Measurements from ENCODE around the gene NUDCD2.
A peak's percentile ranks its signal among the peaks of the same experiment; 100 is the strongest.

NUDCD2 gene, protein sequence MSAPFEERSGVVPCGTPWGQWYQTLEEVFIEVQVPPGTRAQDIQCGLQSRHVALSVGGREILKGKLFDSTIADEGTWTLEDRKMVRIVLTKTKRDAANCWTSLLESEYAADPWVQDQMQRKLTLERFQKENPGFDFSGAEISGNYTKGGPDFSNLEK

DNA sequence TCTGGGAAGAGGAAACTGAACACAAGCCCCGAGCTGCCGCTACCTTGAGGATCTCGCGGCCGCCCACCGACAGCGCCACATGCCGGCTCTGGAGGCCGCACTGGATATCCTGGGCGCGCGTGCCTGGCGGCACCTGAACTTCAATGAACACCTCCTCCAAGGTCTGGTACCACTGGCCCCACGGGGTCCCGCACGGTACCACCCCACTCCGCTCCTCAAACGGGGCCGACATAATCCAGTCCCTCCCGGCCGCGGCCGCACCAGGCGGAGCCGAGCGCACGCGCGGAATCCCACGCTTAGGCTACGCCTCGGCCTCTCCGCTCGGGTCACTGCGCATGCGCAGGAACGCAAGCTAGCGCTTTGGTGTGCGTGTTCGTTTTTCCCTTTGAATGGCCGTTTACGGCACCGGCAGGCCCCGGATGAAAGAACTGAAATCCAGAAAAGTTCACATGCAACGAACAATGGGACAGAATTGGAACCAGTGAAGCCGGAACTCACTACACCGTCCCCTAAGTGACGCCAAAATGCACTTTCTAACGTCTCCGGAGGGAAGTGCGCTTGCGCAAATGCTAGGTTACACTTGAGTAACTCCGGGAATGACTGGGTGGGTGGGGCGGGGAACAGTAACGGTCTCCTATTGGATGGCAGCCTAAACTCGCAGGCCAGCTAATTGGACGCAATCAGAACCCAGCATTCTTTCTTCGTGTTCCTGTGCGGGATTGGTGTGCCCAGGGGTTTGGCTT is at the start of gene NUDCD2:
Gene NUDCD2 (minus strand): TSS at position 284 of the 743 bp plus-strand sequence. CDS start 52 bp downstream, at position 232.
- peak; percentile 99 for DNase-seq

DNA sequence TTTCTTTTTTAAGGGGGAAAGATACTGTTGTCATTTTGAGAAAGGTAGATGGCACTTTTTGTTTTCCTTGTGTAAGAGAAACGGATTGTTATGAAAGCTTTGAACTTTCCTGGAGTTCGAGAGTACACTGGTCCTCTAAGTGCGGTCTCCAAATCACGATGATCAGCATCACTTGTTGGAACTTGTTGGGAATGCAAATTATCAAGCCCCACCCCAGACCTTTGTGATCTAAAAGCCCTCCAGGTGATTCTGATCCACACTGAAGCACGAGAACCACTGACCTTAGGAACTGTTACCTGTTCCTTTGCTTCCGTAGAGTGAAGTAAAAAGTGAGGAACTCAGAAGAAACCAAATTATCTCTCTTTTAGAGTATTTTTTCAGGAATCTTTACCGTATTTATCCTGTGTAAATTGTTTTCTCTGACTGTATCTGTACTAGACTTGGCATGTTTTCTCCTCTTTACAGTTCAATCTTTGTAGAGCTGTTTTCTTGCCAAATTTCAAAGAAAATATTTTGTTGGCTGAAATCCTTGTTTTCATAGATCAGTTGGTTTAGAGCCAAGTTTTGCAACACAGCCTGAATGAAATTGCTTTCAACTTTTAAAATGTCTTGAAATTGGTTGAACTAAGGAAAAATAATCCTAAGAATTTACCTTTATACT is 49.5 kb upstream of the NUDCD2 start:
- DNase-seq = peak; percentile 56

DNA sequence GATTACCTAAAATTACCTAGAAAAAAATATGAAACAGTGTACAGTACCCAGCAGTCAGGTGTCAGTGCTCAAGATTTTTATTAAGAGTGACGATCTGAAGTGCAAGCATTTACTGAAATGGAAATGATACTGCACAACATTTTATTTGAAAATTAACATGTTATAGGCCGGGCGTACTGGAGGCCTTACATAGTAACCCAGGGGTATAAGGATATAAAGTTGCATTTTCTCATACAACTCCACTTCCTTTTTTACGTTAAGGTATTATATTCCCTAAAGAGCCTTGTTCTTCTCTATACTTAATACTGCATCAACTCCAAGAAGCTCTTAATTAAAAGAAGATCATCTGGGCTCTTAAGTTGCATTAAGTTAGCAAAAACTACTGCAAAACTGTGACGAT is 48.9 kb upstream of the NUDCD2 start:
- no peak for DNase-seq

DNA sequence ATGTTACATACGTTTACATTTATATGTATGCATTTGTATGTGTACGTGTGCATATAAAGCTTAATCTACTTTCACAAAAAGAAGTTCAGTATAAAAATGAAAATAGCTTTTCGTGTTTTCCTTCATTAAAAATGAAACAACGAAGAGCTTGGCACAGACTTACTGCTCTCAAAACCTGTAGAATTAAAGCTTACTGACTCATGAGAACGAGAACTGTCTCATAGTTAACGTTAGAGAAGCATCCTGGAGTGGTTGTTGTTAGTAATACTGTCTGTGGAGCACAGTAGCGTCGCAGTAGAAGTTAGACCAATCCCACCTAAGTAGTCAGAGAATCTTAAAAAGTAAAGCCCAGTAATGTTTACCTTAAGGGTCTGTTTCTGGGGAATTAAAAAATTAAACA is 46.8 kb upstream of the NUDCD2 start:
- peak; percentile 53 for DNase-seq

DNA sequence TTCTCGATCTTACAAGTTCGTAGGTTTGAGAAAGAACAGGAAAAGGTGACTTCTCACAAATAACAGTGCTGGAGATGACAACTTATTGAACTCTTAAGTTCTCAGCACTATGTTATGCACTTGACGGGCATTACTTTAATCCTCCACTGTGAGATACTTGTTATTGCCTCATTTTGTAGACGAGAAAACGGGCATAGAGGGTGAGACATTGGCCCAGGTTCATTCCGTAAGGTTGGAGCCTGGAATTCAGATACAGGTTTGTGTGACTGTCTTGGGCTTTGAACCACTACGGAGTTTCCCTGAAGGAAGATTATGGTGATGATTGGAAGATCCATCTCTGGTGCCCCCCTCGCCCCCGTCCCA is 46.2 kb upstream of the NUDCD2 start:
- DNase-seq = no peak

DNA sequence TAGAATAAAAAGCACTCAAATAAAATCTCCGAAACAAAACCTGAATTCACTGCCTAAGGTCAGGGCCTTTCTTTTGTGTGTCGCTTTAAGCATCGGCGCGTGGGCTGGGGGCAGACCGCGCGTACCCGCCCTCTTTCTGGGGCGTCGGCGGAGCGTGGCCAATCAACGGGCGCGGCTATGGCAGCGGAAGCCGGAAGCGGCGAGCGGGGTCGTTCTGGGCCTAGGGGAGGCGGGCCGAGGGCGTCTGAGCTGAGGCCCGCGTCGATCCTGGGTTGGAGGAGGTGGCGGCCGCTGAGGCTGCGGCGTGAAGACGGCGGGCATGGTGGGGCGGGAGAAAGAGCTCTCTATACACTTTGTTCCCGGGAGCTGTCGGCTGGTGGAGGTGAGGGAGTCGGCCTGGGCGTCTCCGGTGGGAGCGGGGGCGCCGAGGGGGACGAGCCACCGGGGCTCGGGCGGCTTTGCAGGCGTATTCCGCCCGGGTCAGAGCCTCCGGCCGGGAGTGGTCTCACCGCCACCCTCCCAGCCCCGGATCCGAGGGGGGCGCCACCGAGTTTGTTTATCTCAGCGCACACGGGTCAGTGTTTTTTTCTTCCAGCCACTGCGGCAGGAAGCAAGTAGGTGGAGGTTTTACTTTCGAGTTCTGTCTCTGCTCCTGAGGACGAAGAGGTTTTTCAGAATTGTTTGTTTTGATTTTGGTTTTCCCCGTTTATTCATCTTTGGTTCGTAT is 45.6 kb upstream of the NUDCD2 start, which contains the start of gene MAT2B:
Gene MAT2B (plus strand): TSS at position 252 of the 727 bp plus-strand sequence. CDS start 68 bp downstream, at position 320.
- peak; percentile 96 for DNase-seq

DNA sequence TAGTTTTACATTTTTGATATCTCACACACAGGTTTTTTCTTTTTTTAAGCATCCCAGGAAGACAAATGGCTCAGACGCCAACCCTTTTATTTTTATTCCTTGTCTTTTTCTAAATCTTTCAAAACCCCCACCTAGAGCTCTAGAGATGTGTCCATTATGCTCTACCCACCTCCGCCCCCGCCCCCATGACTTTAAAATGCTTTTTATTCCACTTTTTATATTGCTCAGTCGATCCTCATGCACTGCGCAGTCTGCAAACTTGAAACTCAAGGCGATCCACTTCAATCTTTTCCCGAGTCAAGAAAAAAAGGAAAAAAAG is 45.1 kb upstream of the NUDCD2 start:
- DNase-seq = peak; percentile 3

DNA sequence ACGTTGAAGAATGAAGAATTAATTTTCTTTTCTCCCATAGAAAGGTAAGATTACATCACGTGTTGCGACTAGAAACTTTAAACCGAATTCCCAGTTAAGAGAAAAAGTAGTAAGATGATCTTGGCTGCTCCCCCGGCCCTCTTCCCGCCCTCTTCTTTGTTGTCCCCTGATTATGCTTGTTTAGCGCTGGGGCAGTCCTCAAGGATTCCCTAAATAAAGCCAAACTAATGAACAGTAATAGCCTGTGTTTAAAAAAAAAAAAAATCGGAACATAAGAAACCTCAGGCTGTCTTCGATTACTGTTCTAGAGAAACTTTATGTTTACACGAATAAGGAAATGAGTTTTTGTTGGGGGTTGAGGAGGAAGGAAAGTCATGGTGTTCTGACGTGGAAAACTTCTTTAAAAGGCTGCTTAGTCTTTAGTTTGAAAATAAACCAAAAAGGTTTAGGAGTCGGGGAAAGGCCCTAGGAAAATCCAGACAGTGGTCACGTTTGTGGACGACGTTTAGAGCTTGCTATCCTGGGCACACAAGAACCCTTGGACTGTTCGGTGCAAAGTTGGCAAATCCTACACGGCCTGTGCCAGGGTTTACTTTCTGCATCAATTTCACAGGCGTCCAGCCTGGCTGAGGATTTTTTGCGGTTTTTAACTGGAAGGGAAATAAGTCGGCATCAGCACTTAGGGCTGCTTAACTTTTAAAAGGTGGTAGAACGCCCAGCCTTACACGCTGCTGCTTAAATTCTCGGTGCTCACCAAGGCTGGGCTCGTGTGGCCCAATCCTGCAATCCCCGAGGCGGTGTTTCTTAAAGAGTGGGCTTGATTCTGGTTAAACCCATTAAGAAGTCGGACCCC is 44.4 kb upstream of the NUDCD2 start:
- peak; percentile 46 for DNase-seq

DNA sequence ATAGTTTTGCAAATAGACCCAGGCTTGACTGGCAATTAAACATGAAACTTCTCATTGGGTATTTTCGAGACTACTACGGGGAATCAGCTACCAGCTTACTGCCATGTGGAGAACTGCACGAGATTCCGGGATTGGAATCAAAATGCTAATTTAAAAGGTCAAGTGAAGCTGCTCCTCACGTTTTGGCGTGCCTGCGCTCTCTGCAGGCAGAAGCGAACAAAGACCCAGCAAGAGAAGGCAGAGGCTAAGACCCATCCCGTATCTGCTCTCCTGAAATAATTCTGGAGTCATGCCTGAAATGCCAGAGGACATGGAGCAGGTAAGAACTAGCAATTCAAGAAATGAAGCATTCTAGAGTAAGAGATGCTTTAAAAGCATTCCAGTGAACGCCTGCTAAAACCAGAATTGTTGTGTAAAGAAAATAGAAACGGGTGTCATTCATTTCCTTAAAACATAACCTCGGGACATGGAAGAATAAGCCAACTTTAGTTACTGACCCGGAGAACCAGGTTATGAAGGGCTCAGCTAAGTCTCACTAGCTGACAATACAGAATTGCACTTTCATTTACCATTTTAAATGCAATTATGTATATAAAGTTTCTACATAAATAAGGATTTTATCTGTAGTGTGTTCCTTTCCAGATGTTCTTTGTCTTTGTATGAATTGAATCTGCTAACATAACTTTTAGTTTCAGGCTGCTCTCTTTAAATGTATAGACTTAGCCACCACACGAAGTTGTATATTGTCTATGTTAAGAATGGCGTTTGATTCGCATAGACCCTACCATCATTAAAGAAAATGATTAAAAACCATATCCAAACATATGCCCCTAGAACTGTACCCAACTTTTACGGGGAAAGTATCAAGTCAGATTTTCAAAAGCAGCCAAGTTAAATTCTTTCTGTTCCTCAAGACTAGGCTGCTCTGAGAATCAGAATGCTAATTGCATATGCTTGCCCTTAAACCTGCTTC is 43.5 kb upstream of the NUDCD2 start:
- DNase-seq = peak; percentile 79

DNA sequence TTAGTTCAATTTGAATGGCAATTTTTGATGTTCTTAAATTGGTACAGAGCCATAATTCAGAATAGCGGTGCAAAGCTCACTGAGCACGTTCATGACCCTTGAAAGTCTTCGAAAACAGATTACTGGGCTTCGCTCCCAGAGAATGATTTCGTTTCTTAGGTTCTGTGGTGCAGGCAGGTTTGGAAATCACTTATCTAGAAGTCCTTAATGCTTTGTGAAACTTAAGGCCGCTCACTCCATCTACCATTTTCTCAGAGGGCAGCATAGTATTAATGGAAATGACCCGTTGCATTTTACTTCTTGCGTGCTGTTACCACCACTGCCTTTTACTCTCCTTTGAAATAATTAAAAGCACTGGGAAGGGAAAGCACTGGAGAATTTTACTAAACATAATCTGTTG is 42.6 kb upstream of the NUDCD2 start:
- no peak for DNase-seq

DNA sequence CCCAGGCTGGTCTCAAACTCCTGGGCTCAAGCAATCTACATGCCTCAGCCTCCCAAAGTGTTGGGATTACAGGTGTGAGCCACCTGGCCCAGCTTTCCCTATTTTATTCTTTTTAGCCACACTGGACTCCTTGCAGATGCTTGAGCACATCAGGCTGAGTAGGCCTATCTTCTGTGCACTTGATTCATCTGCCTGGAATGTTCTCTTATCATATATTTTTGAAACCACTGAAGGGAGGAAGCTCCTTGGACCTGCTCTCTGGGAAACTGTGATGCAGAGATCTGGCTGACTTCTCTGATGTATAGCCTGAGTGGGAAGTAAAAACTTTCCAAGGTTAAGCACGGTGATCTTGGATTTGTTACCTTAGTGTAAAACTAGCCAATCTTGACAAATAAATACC is 39.0 kb upstream of the NUDCD2 start:
- peak; percentile 44 for DNase-seq

DNA sequence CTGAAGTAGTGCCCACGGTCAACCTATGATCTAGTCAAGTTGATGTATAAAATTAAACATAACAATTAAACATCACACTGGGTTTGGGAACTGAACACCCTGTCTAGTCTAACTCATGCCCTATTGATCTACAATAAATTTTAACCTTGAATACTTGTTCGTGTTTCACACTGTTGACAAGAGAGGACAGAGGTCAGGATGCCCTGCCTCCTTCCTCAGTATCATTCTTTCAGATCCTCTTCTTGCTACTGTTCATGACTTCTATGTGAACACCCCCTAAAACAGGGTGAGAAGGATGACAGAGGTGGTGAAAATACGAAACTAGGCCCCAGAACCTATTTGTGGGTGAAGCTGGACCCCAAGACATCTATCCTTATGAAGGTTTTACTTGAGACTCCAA is 37.4 kb upstream of the NUDCD2 start:
- no peak for DNase-seq

DNA sequence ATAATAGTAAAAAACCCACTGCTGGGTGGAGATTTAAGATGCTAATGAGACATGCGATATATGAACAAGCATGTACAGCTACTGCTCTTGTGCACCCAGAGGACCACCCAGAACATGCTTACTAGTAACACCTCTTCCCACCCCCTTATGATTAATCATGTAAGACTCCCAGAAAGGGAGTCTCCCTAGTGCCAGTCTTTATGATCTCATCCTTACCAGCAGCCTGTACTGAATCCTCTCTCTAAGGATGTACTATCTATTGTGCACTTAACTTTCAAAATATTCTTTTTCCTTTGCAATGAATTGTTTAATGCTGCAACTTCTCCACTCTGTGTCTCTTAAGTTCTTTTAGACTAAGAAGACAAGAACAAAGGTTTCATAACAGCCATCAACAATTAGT is 36.4 kb upstream of the NUDCD2 start:
- DNase-seq = peak; percentile 35

DNA sequence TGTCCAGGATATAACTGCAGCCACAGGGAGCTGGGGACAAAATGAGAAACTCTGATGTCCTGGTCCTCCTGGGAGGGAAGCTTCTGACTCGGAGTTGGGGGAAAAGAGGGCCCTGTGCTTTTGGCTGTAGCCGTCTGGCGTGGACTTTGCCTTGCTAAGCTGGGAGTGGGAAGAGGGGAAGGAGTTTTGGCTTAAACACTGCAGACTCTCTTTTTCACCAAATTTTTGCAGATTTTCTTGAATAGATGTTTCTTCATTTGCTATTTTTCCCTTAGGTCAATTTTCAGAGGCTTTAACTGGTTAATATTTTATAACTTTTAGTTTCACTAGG is 29.8 kb upstream of the NUDCD2 start:
- no peak for DNase-seq

DNA sequence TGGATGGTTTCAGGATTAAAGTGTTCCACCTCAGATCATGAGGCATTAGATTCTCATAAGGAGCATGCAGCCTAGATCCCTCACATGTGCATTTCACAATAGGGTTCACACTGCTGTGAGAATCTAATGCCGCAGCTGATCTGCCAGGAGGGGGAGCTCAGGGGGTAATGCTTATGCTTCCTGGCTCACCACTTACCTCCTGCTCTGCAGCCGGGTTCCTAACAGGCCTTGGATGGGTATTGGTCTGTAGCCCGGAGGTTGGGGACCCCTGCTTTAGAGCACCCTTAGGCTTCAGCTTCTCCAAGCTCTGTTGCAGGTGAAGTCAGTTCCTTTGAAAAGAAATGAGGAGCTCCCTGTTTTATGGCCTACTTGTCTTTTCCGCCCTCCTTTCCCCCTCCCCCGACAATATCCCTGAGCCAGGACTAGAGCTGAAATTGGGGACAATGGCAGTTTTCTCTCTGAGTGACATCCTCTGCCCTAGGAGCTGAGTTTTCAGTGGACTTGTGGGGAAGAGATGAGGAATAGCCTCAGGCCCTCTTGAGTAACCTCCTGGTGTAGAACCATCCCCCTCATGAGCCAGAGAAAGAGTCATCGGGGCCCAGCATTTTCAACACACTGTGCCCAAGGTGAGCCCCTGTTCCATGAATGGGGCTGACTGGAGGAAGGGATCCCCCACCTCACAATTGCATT is 29.3 kb upstream of the NUDCD2 start:
- DNase-seq = peak; percentile 19

DNA sequence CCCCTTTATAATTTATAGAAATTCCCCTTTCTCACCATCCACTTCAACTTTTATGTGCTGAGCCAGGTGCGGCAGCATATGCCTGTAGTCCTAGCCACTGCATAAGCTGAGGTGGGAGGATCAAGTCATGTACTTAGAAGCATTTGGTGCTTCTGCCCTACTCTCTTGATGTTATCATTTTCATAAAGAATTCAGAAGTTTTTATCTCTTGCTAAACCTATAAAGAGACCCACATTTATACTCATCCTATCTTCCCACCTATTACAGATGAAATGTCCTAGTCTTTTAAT is 19.0 kb upstream of the NUDCD2 start:
- DNase-seq = no peak

DNA sequence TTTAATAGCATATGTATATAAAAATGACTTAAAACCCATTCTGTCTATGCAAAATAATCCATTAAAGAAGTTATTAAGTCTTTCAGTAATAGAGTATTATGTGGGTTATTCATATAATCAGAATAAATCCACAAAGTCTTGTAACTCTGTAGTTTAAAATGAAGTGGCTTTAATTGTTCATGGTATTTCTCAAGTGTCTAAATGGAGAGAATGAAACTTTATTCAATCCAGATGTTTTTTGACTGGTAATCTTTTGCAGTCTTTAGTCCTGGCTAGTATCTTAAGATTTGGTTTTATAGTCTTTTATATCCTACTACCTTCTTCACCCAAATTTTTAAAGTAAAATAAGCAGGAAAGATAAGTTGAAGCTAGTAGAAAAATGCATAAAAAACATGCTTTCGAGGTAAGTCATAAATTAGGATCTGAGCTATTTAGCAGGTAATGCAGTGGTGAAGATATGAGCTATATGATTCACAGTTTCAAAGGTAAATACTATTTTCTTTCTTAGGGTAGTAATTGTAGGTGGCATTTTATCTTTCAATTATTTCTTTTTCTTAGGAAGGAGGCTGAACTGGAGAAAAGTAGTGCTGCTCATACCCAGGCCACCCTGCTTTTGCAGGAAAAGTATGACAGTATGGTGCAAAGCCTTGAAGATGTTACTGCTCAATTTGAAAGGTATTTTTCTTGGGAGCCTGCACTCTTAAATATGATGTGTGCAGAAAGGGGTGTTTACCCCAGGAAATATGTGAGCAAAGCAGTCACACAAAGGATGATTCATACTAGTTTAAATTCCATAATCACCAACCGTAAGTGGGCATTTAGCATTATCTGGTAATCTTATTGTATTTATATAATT is 18.5 kb upstream of the NUDCD2 start:
- peak; percentile 68 for DNase-seq

DNA sequence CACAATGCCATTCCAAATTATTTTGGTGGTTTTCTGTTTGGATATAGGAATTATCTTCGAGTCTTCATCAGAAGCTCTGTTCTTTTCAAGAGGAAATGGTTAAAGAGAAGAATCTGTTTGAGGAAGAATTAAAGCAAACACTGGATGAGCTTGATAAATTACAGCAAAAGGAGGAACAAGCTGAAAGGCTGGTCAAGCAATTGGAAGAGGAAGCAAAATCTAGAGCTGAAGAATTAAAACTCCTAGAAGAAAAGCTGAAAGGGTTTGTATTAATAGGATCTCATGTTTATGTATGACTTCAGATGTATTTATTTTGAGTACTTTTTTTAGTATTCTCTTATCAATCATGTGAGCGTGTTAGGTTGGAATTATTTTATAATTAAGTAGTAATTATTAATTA is 15.5 kb upstream of the NUDCD2 start:
- DNase-seq = no peak

DNA sequence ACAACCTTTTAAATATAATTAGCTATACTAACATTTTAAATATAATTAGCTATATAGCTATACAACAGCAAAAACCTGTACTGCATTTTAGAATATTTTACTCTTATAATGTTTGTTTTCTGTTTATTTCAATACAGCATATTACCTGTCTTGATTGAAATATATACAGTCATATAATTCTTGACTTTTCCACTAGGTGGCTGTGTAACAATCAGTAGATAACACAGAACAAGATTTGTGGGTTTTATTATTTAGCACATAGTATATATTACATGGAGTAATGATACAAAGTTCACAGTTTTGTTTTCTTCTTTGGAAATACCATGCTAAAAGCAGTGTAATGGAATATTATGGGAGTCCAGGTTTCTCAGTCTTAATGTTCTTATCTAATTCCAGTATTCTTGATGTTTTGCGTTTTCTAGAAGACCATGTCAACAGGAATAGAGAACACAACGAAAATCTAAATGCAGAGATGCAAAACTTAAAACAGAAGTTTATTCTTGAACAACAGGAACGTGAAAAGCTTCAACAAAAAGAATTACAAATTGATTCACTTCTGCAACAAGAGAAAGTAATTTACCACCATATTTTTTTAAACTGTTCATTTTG is 13.8 kb upstream of the NUDCD2 start:
- DNase-seq = peak; percentile 42

DNA sequence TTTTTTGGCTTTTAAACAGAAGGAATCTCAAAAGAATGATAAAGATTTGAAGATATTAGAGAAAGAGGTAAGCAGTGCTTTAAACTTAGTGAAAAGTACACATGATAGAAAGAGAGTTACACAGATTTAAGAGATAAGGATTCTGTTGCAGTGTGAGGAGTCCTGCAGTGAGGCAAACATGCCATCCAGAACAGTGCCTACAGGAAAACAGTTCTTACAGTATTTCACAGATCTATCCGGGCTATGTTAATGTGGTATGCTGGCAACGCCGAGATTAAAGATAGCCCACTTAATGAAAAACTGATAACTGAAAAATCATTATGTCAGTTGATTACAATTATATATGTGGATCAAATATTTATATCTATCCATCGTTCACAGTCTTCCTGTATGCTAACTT is 7.8 kb upstream of the NUDCD2 start:
- no peak for DNase-seq

Data from HCEC 1CT (cell line).